Hematopoietic multipotent progenitor cell treated with erythropoietin and hydrocortisone succinate and interleukin-3 and kit ligand, for 4 days (in vitro differentiated cells): ENCODE measurements around the gene OSBPL9.
"Not testable (repeated sequence)": the region's sequence is repeated elsewhere in the genome, so short reads cannot be mapped to it uniquely, and the experiment has no call there.

Source experiments
- DNase-seq: peaks from one replicate; pipeline ENCODE4 v3.0.0-alpha.2; 2015

The OSBPL9 gene

GRCh38 chr1:51716746-51717145 is 99.9 kb downstream of the OSBPL9 start:
- DNase-seq = no peak

- DNase-seq = no peak
Measured at GRCh38 chr1:51717842-51718241, 101.0 kb downstream of the OSBPL9 start.

DNA sequence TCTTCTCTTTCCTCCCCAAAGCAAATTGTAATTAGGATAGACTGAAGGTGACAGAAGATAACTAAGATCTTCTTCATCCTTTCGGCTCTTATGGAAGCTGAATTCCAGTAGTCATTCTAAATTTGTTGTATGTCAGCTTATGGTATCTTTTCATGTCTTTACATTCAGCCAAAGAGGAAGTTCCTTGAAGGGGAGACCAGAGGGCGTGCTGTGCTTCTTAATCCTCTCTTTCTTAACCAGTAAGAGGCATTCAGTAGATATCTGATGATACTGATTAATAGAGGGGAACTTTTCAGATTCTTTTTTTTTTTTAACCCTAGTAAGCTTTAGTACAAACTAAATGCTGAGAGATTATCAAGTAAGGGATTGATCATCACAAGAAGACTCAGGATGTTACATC is 102.3 kb downstream of the OSBPL9 start:
- DNase-seq = peak; percentile 77

DNA sequence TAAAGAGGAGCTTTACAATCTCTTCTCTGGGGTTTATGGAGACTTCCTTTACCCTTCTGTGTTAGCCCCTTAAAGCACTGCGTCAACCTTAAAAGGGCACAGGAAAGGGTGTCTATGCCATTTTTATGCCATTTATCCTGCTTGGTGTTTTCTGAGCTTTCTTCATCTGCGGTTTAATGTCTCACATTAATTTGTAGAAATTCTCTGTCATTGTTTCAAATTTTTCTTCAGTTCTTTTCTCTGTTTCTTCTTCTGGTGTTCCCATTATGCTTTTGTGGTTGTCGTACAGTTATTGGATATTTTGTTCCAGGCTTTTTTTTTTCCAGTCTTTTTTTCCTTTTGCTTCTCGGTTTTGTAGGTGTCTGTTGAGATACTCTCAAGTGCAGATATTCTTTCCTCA is 107.9 kb downstream of the OSBPL9 start:
- no peak for DNase-seq

DNA sequence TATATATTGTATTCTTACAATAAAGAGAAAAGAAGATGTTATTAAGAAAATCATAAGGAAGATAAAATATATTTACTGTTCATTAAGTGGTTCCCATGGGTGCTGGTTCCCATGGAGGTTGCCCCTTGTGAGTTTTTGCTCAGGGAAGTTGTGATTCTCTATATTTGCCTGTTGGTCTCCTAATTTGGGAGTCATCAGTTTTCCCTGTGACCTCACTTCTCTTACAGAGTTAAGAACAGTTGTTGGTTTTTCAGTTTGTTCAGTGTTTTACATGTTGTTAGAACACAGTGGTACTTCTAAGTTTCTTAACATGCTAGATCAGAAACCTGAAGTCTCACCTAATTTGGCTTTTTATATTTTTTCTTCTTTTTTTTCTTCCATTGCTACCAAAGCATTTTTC is 109.2 kb downstream of the OSBPL9 start:
- DNase-seq = no peak

- DNase-seq = no peak
Measured at GRCh38 chr1:51726544-51727225, 109.8 kb downstream of the OSBPL9 start.

DNA sequence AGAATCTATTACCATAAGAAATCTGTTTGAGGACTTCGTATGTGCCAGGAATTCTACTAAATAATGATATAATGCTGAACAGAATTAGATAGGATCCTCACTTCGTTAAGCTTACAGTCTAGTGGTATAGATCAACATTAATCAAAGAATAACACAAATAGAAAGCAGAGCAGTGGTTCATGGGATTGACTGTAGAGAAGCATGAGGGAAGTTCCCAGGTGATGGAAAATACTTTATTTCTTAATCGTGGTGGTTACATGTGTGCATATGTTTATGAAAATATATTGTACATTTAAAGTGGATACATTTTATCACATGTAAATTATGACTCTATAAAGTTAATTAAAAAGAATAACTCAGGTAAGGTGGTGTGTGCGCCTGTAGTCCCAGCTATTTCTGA is 110.5 kb downstream of the OSBPL9 start:
- DNase-seq = no peak

GRCh38 chr1:51728611-51729155 is 111.8 kb downstream of the OSBPL9 start:
- peak; percentile 32 for DNase-seq

DNA sequence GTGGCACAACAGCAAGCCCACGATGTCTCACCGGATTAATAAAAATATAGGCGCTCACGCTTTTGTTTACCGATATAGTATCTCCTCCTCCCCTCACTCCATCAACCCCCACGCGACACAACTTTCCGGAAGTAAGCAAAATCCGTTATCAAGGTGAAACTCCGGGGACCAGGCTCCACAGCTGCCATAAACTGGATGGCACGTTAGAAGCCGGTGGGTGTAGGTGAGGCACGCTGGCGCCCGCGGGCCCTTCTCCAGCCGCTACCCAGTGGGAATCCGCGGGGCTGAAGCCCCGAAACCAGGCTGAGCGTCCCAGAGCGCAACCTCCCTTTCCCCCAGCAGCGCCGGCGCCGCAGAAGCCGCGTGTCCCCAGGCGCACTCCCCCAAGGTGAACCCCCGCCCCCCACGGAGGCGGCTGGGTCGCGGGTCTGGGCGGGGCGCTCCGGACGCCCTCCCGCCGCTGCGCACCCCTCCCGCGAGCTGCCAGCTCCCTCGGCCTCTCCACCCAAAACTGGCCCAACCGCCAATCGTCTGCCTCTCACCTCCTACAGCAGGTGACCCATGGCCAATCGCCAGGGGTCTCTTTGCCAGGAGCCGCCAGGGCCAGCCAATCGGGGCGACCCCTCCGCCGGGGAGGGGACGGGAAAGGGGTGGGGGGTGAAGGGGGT is 112.4 kb downstream of the OSBPL9 start:
- DNase-seq = peak; percentile 99

- DNase-seq = peak; percentile 62
Measured at GRCh38 chr1:51729824-51730301, 113.0 kb downstream of the OSBPL9 start.

- DNase-seq = no peak
Measured at GRCh38 chr1:51731998-51732397, 115.1 kb downstream of the OSBPL9 start.

DNA sequence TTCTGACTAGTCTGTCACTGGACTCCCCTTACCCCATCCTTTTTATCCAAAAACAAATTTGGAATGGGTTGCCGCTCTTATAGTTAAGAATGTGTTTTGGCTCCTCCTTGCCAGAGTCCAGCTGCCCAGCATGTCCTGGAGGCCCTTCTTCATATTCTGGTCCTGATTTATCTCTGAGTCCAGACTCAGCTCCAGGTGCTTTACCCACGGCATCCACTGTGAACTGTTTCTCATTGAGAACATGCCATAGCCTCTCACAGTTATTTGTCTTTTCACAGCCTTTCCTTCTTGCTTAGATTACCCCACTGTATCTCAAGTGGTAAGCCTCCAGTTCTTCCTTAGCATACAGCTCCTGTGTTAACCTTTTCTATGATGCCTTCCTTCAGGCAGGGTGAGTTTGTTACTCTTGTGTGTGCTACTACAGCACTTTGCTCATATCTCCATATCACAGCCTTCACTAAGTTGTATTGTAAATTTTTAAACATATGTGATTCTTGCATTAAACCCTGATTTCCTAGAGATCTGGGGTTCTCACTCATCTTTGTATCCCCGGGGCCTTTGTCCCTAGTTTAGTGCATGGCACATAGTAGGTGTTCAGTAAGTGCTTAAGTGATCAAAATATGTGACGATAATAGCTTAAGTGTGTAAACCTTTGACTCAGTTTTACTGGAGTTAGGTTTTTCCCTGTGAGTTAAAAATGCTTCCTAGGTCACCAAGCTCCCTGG is 116.0 kb downstream of the OSBPL9 start:
- DNase-seq = no peak

DNA sequence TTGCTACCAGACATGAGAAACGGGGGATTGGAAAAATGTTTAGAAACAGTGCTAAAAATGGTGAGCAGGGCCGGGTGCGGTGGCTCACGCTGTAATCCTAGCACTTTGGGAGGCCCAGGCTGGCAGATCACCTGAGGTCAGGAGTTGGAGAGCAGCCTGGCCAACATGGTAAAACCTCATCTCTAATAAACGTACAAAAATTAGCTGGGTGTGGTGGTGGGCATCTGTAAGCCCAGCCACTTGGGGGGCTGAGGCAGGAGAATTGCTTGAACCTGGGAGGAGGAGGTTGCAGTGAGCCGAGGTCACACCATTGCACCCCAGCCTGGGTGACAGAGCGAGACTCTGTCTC is 116.5 kb downstream of the OSBPL9 start:
- not testable (repeated sequence) for DNase-seq

- no peak for DNase-seq
Measured at GRCh38 chr1:51733793-51734522, 117.1 kb downstream of the OSBPL9 start.

DNA sequence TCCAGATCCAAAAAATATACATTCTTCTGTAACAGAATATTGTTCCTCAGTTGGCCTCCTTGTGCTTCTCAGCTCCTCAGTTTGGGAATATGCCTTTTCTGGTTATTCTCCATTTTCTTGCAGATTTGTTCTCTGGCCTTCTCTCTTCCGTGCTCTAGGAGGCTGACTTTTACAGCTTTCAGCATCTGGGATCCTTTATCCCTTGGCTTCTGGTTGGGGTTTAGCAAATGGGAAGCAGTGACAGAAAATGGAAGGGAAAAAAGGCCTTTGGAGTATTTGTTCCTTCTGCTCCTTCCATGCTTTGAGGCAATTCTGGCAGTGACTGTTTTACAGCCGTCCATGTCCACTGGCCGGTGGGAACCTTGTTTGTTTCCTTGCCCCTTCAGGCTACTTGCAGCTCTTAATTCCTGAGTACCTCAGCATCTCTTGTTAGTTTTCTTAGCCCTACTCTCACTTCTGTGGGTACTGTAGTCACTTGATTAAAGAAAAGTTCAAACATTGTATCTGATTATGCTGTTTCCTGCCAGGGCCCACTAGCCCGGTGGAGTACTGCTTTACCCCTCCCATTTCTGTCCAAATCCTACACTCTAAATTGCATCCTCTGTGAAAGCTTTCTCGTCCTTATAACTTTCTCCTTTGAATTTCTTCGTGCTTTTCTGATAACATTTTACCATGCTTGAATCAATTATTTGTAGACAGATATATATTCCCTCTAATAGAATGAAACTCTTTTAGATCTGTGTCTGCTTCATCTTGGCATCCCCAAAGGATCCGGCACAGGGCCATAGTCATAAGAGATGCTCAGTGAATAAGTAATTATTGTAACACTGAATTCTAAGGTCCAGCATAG is 118.2 kb downstream of the OSBPL9 start:
- DNase-seq = peak; percentile 59

GRCh38 chr1:51735746-51736254 is 118.9 kb downstream of the OSBPL9 start:
- no peak for DNase-seq

- DNase-seq = peak; percentile 70
Measured at GRCh38 chr1:51736702-51737101, 119.8 kb downstream of the OSBPL9 start.

DNA sequence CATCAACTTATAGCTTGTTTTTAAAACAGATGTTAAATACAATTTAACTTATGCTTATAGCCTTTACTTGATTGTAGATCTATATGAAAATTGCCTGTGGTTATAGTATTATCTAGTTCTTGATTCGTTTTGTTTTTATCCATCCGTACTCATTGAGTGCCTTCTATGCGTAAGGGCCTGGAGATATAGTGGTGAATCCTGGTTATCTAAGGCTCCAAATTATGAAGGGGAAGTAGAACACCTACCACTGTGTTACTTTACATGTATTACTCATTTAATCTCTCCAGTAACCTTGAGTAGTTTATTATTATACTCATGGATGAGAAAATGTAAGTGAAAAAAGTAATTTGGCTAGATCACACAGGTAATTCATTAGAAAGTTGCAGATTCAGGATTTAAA is 121.8 kb downstream of the OSBPL9 start:
- peak; percentile 45 for DNase-seq

GRCh38 chr1:51740652-51741051 is 123.8 kb downstream of the OSBPL9 start:
- DNase-seq = no peak

- DNase-seq = no peak
Measured at GRCh38 chr1:51741121-51741681, 124.3 kb downstream of the OSBPL9 start.

DNA sequence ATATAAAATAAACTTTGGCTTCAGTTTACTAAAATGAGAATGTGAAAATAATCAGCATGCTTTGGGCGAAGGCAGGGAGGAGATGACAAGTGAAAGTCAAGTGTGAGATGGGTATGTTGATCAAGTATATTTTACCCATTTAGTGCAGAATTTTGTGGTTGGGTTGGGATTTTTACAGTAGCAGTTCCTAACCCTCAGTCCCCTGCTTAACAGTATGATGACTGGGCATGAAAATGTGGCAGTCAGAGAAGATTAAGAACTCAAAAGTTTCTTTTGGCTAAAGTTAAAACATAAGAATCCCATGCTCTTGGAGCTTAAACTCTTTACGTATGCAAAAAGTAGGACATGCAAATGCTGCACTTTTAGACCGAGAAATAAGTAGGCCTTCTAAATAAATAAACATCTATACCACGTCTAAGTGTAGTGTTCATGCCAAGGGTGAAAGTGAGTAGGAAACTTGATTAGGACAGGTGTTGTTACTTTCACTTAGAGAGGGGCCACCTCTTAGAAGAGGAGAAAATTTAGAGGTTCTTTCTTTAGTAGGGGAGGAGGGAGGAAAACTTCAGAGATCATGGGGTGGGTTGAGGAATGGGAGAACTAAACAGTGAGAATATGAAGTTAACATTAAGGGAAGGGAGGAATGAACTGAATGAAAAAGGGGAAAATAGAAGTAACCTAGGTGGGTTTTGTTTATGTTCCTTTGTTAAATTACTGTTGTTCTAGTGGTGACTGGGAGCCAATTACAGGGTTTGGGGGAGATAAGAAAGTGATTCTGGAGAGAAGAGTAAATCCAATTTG is 127.8 kb downstream of the OSBPL9 start:
- DNase-seq = no peak
